Lower leg skin (tissue), 3 donors: Measurements from ENCODE around the gene PDE8A.

ENCODE experiments used
- CTCF ChIP-seq, 3 donors: fragments of 450-650 bp; IDR thresholded peaks; one replicate each; pipeline ENCODE4 v1.5.1; 2016; ENCODE audit warnings: antibody characterized with exemption in 3 of 3, mild to moderate bottlenecking in 3 of 3, moderate library complexity in 2 of 3
- POLR2A ChIP-seq, 2 donors: fragments of 450-650 bp; IDR thresholded peaks; one replicate each; pipeline ENCODE4 v1.6.1; 2016 to 2017; ENCODE audit warnings: antibody characterized with exemption in 2 of 2, mild to moderate bottlenecking in 1 of 2, moderate library complexity in 1 of 2

- TF ChIP-seq POLR2A (IDR thresholded peaks at IDR 0.05) = no peak
- TF ChIP-seq CTCF (IDR thresholded peaks at IDR 0.05) = no peak
Observed at GRCh38 chr15:85021409-85021808, 39.8 kb downstream of the PDE8A start.
